MG63 (cell line): ENCODE data around the gene UNC13D. TPM values are rescaled to one million over a fixed set of nuclear protein-coding genes. Genes with fewer than 3 reads are reported as not detected.
"Not testable (repeated sequence)": the region's sequence is repeated elsewhere in the genome, so short reads cannot be mapped to it uniquely, and the experiment has no call there.

Experiments used
- DNase-seq: peaks from one replicate; pipeline ENCODE4 v3.0.0-alpha.2; 2020
- H3K27me3 ChIP-seq: fragments of 250-450 bp; sonication (Bioruptor Pico); 2 replicates; pipeline ENCODE4 v1.5.1; 2020; ENCODE audit warnings: mild to moderate bottlenecking, moderate library complexity
- H3K36me3 ChIP-seq: fragments of 250-450 bp; sonication (Bioruptor Pico); 2 replicates; pipeline ENCODE4 v1.5.1; 2020; ENCODE audit warnings: mild to moderate bottlenecking, moderate library complexity
- H3K4me3 ChIP-seq: fragments of 250-450 bp; sonication (Bioruptor Pico); 2 replicates; pipeline ENCODE4 v1.5.1; 2020; ENCODE audit warnings: mild to moderate bottlenecking, moderate library complexity
- H3K9me3 ChIP-seq: fragments of 250-450 bp; sonication (Bioruptor Pico); 2 replicates; pipeline ENCODE4 v1.5.1; 2020; ENCODE audit warnings: mild to moderate bottlenecking, moderate library complexity
- total RNA-seq: library from RNA; depleted of rRNA; stranded (reverse); fragments of >200 nt; shearing (Covaris generic); gene quantifications from 2 replicates; pipeline ENCODE4 v1.2.3, GENCODE V29; 2014; ENCODE audit warnings: low replicate concordance

UNC13D gene
- total RNA-seq, 1 experiment from 2014 or later = 0.23 TPM

DNA sequence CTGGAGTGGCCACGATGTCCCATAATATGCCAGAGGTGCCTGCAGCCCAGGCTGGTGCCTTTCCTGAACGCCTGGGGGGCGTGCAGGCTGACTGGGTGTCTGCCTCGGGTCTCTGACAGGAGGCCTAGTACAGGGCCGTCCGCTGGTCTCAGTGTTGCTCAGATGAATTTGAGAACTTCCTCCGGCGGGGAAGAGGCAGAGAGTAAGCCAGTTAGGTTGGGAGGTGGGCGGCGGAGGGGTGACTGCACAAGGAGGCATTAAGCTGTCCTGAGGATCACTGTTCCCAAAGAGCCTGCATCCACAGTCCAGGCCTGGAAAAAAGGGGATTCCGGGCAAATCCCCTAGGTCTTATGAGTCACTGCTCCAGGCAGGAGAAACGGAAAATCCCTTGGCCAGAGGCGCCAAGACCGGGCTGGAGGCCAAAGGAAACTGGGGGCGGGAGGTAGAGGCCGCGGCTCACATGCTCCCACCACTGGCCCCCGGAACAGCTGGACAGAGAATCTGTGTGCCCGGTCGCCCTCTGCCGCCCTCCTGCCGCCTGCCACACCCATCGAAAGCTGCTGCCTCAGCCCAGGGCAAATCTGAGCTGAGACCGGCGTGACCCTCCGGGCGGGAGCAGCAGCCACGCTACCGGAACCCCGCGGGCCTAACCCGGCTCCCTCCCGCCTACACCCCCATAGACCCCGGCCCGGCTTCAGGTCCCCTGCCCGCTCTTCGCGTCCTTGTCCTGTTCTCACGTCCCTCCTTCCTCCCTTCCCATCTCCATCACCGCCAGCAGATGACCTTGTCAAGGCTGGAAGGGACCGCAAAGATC, 32.9 kb upstream of the UNC13D start:
- no peaks in the 10 kb centered on the region for H3K27me3 ChIP-seq
- DNase-seq = peak; percentile 99
- no peaks in the 10 kb centered on the region for H3K9me3 ChIP-seq
- peak overlapping the region; percentile 59 for H3K4me3 ChIP-seq
- peaks cover 24% of the 10 kb centered on the region for H3K36me3 ChIP-seq

DNA sequence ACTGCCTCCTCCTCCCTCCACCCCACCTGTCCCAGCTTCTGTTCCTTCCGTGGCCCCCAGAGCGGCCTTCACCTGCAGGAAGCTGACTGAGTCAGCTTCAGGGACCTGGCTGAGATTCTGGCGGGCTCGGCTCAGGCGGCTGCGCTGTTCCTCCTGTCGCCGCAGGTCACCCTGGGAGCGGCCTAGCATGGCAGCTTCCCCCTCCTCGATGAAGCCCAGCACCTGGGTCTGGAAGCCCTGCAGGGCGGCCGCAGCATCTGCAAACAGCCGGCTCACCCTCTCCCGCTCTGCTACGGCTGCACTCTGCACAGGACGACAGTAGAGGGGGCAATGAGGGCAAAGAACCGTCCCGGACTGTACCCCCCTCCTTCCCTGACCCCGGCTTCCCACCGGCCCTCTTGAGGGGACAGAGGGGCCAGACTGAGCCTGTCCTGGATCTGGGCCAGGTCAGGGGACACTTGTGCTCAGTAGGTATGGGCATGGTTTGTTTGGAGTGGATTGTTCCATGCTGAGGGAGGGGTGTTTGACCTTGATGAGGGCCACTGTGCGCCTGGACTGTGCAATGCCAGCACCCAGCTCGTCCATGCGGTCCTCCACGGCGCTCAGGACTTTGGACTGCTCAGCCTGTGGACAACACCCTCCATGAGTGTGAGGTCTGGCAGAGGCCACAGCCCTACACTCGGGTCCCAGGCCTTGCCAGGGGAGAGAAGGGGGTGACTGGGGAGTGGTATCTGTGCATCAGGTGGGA, 32.2 kb upstream of the UNC13D start:
- H3K36me3 ChIP-seq = peaks cover 24% of the 10 kb centered on the region
- no peaks in the 10 kb centered on the region for H3K9me3 ChIP-seq
- H3K4me3 ChIP-seq = peak overlapping the region; percentile 59
- DNase-seq = no peak
- H3K27me3 ChIP-seq = no peaks in the 10 kb centered on the region

DNA sequence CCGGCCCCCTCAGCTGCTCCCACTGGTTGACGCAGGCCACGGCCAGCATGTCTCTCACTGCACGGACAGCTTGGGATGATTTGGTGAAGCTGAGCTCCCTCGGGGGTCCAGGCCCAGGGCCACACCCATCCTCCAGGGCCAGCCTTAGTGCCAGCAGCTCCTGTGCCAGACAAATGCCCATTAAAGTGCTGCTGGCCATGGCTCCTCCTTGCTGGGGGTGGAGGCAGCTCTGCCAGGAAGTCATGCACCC, 31.7 kb upstream of the UNC13D start:
- Histone ChIP-seq H3K36me3 (peaks cover 24% of the 10 kb centered on the region), H3K4me3 (no peak overlapping the region), H3K27me3 (no peaks in the 10 kb centered on the region), H3K9me3 (no peaks in the 10 kb centered on the region)
- DNase-seq = peak; percentile 79

DNA sequence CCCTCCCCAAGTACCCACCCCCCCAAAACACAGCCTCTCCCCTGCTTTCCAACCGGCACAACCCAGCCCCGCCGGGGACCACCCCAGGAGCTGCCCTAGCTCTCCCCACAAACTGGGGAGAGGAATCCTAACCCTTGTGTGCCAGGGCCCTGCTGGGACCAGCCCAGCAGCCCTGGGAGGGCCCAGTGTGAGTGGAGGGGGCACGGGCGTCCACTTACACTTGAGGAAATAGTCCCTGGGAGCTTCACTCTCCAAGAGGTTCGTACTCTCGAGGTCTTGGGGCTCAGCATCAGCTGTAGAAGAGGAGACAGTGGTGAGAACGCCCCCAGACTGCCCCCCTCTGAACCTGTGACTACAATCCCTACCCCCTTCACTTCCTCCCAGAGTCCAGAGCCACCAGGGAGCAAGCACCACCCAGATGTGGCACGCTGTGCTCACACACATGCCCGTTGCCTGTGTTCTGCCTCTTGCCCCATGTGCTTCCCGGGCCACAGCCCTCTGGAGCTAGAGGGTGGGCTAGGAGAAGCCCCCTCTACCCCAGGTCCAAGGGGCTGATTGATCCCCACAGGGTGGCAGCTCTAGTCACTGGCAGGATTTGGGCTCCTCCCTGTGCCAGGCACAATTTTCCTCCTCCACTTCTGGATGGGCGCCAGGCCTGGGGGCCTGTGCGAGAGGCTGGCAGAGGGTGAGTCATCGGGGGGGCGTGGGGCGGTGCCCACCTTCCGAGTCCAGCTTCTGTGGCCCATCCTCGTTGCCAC, 31.2 kb upstream of the UNC13D start:
- Histone ChIP-seq H3K9me3 (no peaks in the 10 kb centered on the region), H3K36me3 (peaks cover 24% of the 10 kb centered on the region), H3K27me3 (no peaks in the 10 kb centered on the region), H3K4me3 (no peak overlapping the region)
- no peak for DNase-seq

DNA sequence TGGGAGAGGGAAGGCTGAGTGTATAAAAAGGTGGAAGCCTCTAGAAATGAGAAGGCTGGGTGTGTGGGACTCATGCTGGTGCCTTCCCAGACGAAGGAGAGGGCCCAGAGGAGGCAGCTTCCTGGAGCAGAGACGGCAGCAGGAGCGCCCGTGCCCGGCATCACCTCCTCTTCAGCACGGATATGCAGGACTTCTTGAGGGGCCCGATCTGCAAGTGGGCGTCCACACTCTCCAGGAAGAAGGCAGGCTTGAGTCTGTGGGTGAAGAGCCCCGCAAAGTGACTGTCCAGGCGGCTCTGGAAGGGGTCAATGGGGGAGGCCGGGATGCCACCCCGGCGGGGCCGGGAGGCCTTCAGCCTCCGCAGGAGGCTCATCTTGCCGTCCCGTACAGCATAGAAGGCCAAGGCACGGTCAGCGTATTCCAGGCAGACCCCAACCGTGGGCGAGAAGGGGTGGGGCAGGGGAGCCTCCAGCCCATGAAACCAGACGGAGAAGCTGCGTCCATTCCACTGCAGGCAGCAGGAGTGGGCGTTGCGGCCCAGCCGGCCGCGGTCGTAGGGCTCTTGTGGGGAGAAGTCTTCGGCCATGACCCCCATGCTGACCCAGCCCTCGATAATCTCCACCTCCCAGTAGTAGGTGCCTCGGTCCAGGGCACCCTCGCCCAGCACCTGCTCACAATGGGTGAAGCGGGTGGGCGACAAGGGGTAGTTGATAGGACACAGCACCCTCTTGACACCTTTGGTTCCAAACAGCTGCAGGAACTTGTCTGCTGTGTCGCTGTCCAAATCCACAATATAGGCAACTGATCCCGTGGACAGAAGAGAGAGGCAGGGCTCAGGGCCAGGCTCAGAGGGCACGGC, 30.3 kb upstream of the UNC13D start:
- no peak for DNase-seq
- H3K36me3 ChIP-seq = peaks cover 24% of the 10 kb centered on the region

DNA sequence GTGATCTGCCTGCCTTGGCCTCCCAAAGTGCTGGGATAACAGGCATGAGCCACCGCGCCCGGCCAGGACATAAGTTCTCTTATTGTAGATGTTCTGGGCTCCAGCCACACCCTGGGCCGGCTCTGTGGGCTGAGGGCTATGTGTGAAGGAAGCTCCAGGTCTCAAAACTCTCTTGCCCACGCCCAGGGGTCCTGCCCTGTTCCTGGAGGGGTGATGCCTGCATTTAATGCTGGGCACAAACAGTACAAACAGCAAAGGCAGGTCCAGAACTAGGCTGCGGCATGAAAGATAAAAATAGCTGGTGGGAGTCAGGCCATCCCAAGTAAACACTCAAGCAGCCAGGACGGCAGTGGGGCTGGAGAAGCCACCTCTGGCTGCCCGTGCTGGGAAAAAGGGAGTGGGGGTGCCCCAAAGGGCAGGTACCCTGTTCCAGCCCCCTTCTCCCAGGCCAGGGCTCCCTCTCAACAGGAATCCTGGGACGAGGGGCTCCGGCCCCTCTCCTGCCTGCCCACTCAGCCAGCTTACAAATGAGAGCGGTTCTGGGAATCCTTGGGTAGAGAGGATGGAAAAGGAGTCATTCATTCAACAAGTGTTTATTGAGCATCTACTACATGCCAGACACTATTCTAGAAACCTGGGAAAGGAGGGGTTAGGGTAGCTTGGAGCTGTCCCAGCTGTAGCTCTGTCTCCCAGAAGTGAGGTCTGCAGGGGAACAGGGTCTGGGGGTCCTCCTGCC, 29.6 kb upstream of the UNC13D start:
- H3K4me3 ChIP-seq = no peak overlapping the region
- H3K36me3 ChIP-seq = peaks cover 24% of the 10 kb centered on the region
- DNase-seq = no peak
- H3K27me3 ChIP-seq = no peaks in the 10 kb centered on the region
- H3K9me3 ChIP-seq = no peaks in the 10 kb centered on the region

More for the DNA sequence above, 30.3 kb upstream of the UNC13D start:
- H3K4me3 ChIP-seq = no peak overlapping the region
- H3K27me3 ChIP-seq = no peaks in the 10 kb centered on the region
- H3K9me3 ChIP-seq = no peaks in the 10 kb centered on the region

DNA sequence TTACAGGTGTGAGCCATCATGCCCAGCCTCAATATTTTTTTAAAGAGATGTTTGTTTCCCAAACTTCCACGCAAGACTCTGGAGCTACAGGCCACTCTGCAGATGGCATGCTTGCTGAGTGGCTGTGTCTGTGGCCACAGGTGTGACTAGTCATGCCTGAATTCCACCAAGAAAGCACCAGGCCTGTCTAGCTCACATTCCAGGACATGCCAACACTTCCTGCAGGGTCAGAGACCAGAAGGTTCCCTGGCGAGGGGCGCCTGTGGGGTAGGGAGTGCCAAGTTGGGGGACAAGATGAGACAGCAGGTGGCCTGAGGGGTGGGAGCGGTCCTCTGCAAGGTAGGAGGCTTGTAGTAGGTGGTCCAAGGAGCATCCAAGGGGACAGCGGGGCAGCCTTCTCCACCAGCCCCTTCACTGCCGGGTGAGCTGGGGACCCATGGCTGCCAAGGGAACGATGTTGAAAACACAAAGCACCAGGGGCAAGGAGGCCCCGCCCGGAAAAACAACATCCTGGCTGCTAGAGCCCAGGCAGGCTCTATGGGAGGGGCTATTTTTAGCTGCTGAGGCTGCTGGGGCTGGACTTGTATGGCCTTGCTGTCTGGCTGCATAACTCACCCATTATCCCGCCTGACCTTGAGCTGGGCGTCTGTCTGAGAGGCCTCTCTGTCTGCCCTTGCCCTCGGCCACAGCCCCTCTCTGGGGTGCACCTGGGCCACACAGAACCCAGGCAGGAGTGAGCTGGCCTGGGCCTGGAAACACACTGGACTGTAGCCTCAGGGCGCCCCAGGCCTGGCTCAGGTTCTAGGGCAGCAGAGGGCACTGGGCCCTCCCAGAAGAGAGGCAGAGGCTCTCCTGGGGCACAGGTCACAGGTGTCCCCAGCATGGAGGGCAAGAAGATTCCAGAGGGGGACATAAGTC, 28.5 kb upstream of the UNC13D start:
- Histone ChIP-seq H3K4me3 (no peak overlapping the region), H3K9me3 (no peaks in the 10 kb centered on the region), H3K36me3 (peaks cover 24% of the 10 kb centered on the region), H3K27me3 (no peaks in the 10 kb centered on the region)
- DNase-seq = peak; percentile 84

DNA sequence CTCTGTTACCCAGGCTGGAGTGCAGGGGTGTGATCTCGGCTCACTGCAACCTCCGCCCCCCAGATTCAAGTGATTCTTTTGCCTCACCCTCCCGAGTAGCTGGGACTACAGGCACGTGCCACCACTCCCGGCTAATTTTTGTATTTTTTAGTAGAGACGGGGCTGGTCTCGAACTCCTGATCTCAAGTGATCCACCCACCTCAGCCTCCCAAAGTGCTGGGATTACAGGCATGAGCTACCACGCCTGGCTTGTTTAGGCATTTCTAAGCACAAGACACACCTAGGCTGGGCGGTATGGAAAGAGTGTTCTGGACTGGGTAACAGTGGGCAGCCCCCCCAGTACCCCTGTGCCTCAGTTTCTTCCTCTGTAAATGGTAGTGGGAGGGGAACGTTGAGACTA, 26.0 kb upstream of the UNC13D start:
- DNase-seq, H3K4me3 ChIP-seq, H3K27me3 ChIP-seq, H3K9me3 ChIP-seq: not testable (repeated sequence)
- H3K36me3 ChIP-seq = peaks cover 11% of the 10 kb centered on the region

DNA sequence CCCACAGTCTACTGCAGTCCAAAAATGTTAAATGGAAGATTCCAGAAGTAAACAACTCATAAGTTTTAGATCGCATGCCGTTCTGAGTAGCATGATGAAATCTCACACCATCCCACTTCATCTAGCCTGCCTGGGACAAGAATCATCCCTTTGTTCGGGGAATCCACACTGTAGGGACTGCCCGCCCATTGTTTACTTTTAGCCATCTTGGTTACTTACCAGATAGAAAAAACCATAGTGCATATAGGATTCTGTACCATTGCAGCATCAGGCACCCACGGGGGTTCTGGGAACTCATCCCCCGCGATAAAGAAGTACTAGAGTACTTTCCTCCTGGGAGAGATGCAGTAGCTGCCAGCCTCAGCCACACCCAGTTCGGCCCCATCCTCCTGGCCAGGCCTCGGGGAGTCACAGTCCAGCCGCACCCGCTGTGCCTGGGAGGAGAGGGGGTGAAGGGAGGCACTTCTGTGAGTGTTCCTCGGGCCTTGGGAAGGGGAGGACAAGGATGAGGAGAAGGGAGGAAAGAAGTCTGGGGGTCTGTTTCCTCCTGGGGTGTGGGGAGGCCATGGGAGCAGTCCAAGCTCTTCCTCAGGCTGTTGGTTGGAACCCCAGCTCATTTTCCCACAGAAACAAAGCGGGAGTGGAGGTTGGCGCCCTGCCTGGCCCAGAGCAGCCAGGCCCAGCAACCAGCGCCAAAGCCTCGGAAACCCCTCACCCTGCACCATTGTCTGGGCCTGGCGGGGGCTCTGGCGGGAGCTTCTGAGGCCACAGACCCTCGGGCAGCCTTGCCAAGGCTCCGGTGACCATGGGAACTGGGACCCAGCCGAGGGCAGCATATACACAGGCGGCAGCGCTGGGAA, 25.3 kb upstream of the UNC13D start:
- H3K4me3 ChIP-seq = peak overlapping the region; percentile 8
- H3K27me3 ChIP-seq = no peaks in the 10 kb centered on the region
- H3K36me3 ChIP-seq = peaks cover 7% of the 10 kb centered on the region
- H3K9me3 ChIP-seq = no peaks in the 10 kb centered on the region
- DNase-seq = peak; percentile 89

DNA sequence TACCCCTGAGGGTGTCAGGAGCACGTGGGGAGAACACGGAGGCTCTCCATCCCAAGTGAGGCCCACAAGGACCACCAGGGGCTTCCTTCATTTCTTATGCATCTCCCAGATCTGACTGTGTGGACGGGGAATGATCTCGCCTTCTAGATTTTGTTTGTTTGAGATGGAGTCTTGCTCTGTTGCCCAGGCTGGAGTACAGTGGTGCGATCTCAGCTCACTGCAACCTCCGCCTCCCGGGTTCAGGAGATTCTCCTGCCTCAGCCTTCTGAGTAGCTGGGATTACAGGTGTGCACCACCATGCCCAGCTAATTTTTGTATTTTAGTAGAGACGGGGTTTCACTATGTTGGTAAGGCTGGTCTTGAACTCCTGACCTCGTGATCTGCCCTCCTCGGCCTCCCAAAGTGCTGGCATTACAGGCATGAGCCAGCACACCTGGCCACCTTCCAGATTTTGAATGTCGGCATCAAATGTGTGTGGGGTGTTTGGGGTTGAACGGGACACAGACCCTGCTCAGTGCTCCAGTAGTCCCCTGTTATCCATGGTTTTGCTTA, 24.6 kb upstream of the UNC13D start:
- not testable (repeated sequence) for H3K36me3 ChIP-seq, H3K27me3 ChIP-seq, H3K4me3 ChIP-seq, DNase-seq, H3K9me3 ChIP-seq

DNA sequence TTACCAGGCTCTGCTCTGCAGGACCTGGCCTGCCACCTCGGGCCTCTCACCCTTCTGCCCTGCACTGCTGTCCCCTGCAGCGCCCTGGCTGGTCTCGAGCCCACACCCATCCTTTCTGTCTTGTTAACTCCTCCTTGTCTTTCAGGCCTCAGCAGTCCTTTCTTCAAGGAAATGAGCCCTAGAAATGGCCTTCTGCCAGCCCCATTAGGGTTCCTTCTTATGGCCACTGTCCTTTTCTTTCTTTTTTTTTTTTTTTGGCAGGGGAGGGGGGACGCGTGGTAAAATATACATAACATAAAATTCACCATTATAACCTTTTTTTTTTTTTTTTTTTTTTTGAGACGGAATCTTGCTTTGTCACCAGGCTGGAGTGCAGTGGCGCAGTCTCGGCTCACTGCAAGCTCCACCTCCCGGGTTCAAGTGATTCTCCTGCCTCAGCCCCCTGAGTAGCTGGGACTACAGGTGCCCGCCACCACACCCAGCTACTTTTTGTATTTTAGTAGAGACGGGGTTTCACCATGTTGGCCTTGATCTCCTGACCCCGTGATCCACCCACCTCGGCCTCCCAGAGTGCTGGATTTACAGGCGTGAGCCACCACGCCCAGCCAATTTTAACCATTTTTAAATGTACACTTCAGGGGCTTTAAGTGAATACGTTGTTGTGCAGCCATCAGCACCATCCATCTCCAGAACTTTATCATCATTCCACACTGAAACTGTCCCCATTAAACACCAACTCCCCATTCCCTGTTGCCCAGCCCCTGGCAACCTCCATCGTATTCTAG, 21.4 kb upstream of the UNC13D start:
- not testable (repeated sequence) for DNase-seq, H3K27me3 ChIP-seq, H3K36me3 ChIP-seq, H3K9me3 ChIP-seq, H3K4me3 ChIP-seq

DNA sequence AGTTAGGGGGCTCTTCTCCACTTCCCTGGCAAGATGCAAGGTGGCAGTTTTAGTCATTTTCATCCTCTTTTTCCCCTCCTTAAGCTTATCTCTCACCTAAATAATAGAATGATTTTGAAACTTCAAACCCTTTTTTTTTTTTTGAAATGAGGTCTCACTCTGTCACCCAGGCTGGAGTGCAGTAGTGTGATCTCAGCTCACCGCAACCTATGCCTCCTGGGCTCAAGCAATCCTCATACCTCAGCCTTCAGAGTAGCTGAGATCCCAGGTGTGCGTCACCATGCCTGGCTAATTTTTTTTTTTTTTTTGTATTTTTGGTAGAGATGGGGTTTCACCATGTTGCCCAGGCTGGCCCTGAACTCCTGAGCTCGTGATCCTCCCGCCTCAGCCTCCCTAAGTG, 20.7 kb upstream of the UNC13D start:
- H3K36me3 ChIP-seq, H3K4me3 ChIP-seq, H3K9me3 ChIP-seq, H3K27me3 ChIP-seq, DNase-seq: not testable (repeated sequence)

DNA sequence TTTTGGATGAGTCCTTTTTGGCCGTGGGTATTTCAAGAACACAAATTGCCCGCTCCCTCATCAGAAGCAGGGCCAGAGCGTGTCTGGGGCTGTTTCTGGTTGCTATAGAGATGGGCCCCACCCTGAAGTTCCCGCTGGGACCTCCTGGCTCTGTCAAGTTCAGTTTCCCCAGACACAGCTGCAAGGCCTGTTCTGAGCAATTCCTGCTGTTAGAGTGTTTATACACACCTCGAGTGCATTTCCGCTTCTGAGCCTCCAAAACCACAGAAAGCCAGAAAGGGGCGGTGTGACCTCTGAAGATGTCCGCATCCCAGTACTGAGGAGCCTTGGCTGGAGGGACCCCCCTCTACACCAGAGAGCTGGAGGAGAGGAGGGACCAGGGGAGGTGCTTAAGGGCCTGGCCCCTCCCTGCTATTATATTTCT, 20.3 kb upstream of the UNC13D start:
- Histone ChIP-seq H3K4me3 (no peak overlapping the region), H3K36me3 (no peaks in the 10 kb centered on the region), H3K9me3 (no peaks in the 10 kb centered on the region), H3K27me3 (no peaks in the 10 kb centered on the region)
- DNase-seq = peak; percentile 78
